ENCODE measurements around the gene ACADM. TPM values are rescaled to one million over a fixed set of nuclear protein-coding genes. Genes with fewer than 3 reads are reported as not detected.
"Not testable (repeated sequence)": the region's sequence is repeated elsewhere in the genome, so short reads cannot be mapped to it uniquely, and the experiment has no call there.

Gene ACADM
- total RNA-seq, 1 donor from 2014 or later: 9.8 TPM

- no peak for TF ChIP-seq CTCF (IDR thresholded peaks at IDR 0.05)
- no peak for DNase-seq (ENCODE audit: low spot score in 2 of 2)
- Histone ChIP-seq H3K36me3 (peaks cover 35 to 51% of the 10 kb centered on the region in 2 donors), H3K27me3 (no peaks in the 10 kb centered on the region), H3K4me3 (no peak overlapping the region), H3K27ac (no peak overlapping the region), H3K9me3 (no peaks in the 10 kb centered on the region), H3K4me1 (no peaks in the 10 kb centered on the region)
- intact Hi-C loops (cut with DNase I): no loop called here
Measured at GRCh38 chr1:75733661-75734060, 9.2 kb downstream of the ACADM start.

- no peak overlapping the region for H3K27ac ChIP-seq
- no peak for TF ChIP-seq CTCF (IDR thresholded peaks at IDR 0.05)
- peaks cover 46 to 61% of the 10 kb centered on the region in 2 donors for H3K36me3 ChIP-seq
- DNase-seq (ENCODE audit: low spot score in 2 of 2): no peak
- intact Hi-C loops (cut with DNase I): no loop called here
- H3K4me3 ChIP-seq: no peak overlapping the region
- no peaks in the 10 kb centered on the region for H3K9me3 ChIP-seq
- no peaks in the 10 kb centered on the region for H3K4me1 ChIP-seq
- H3K27me3 ChIP-seq: no peaks in the 10 kb centered on the region
Measured at GRCh38 chr1:75736016-75736415, 11.5 kb downstream of the ACADM start.

- no peaks in the 10 kb centered on the region for H3K27me3 ChIP-seq
- H3K4me1 ChIP-seq: no peaks in the 10 kb centered on the region
- H3K27ac ChIP-seq: no peak overlapping the region
- no peak overlapping the region for H3K4me3 ChIP-seq
- TF ChIP-seq CTCF (IDR thresholded peaks at IDR 0.05): no peak
- DNase-seq (ENCODE audit: low spot score in 2 of 2): no peak
- intact Hi-C loops (cut with DNase I): no loop called here
- H3K36me3 ChIP-seq: peaks cover 49 to 68% of the 10 kb centered on the region in 2 donors
- no peaks in the 10 kb centered on the region for H3K9me3 ChIP-seq
Measured at GRCh38 chr1:75742047-75742625, 17.6 kb downstream of the ACADM start.

GRCh38 chr1:75745276-75745675 is 20.8 kb downstream of the ACADM start:
- no peak for DNase-seq (ENCODE audit: low spot score in 2 of 2)
- Histone ChIP-seq H3K4me1 (no peaks in the 10 kb centered on the region), H3K9me3 (no peaks in the 10 kb centered on the region), H3K27me3 (no peaks in the 10 kb centered on the region), H3K4me3 (no peak overlapping the region), H3K27ac (no peak overlapping the region), H3K36me3 (peaks cover 29 to 60% of the 10 kb centered on the region in 2 donors)
- intact Hi-C loops (cut with DNase I): no loop called here
- TF ChIP-seq CTCF (IDR thresholded peaks at IDR 0.05): no peak

GRCh38 chr1:75757210-75757609 is 32.7 kb downstream of the ACADM start:
- H3K9me3 ChIP-seq; DNase-seq (ENCODE audit: low spot score in 2 of 2); H3K4me1 ChIP-seq; H3K27ac ChIP-seq; H3K4me3 ChIP-seq; intact Hi-C loops (cut with DNase I); H3K27me3 ChIP-seq: not testable (repeated sequence)
- H3K36me3 ChIP-seq: peaks cover 19 to 25% of the 10 kb centered on the region in 2 donors

- DNase-seq (ENCODE audit: low spot score in 2 of 2); H3K4me3 ChIP-seq: not testable (repeated sequence)
Measured at GRCh38 chr1:75758543-75758942, 34.0 kb downstream of the ACADM start.

More at GRCh38 chr1:75758543-75758942, 34.0 kb downstream of the ACADM start:
- H3K27me3 ChIP-seq; H3K4me1 ChIP-seq; intact Hi-C loops (cut with DNase I); H3K27ac ChIP-seq; H3K9me3 ChIP-seq: not testable (repeated sequence)
- H3K36me3 ChIP-seq: peaks cover 19 to 22% of the 10 kb centered on the region in 2 donors

Measured in ascending aorta (tissue), 2 donors.